OCI-LY7 (cell line): Measurements from ENCODE around the gene APOC4. TPM values are rescaled to one million over a fixed set of nuclear protein-coding genes. Genes with fewer than 3 reads are reported as not detected.

ENCODE experiments used
- BruUV-seq: library from RNA; stranded (reverse); fragments of 400-500 nt; replicated peaks from 2 replicates; lab custom pipeline; 2021; lab: Mats Ljungman, UMichigan
- CTCF ChIA-PET: fragments of 300-600 bp; sonication (Branson Sonifier 250); formaldehyde crosslinking; loops from one replicate; lab custom pipeline; 2022; ENCODE audit warnings: antibody characterized with exemption; ENCODE audit not compliant: unreplicated experiment; lab: Charles Lee
- POLR2A ChIA-PET: fragments of 300-600 bp; sonication (Branson Sonifier 250); formaldehyde crosslinking; loops from one replicate; lab custom pipeline; 2022; ENCODE audit warnings: antibody characterized with exemption; lab: Charles Lee
- DNase-seq: peaks from one replicate; pipeline ENCODE4 v3.0.0-alpha.2; 2015; ENCODE audit warnings: low spot score
- H2AFZ ChIP-seq: fragments of 200-600 bp; sonication (generic), shearing (Covaris generic); 2 replicates; pipeline ENCODE4 v1.6.1; 2014; ENCODE audit warnings: mild to moderate bottlenecking, antibody characterized with exemption, low read length, moderate library complexity
- H3K27ac ChIP-seq: fragments of 200-600 bp; sonication (generic); 2 replicates; pipeline ENCODE4 v1.5.1; 2014; ENCODE audit warnings: mixed run types, low read depth, mild to moderate bottlenecking, moderate library complexity, low read length, inconsistent platforms; ENCODE audit not compliant: poor library complexity, severe bottlenecking
- H3K36me3 ChIP-seq: fragments of 200-600 bp; sonication (generic); 2 replicates; pipeline ENCODE4 v1.6.1; 2014; ENCODE audit warnings: mild to moderate bottlenecking, antibody characterized with exemption, low read length, moderate library complexity, mixed read lengths; ENCODE audit not compliant: insufficient read depth
- H3K4me1 ChIP-seq: fragments of 200-600 bp; sonication (generic); 2 replicates; pipeline ENCODE4 v1.5.1; 2014; ENCODE audit warnings: mild to moderate bottlenecking, low read length; ENCODE audit not compliant: insufficient read depth, poor library complexity, severe bottlenecking
- H3K4me2 ChIP-seq: fragments of 200-600 bp; sonication (generic); 2 replicates; pipeline ENCODE4 v1.6.1; 2014; ENCODE audit warnings: mild to moderate bottlenecking, low read length
- H3K4me3 ChIP-seq: fragments of 200-600 bp; sonication (generic); 2 replicates; pipeline ENCODE4 v1.5.1; 2014; ENCODE audit warnings: mild to moderate bottlenecking, low read depth, low read length; ENCODE audit not compliant: poor library complexity, severe bottlenecking
- H3K79me2 ChIP-seq: fragments of 200-600 bp; sonication (generic); 2 replicates; pipeline ENCODE4 v1.6.1; 2016; ENCODE audit warnings: low read depth, mild to moderate bottlenecking, low read length, moderate library complexity, mixed read lengths; ENCODE audit not compliant: insufficient read depth
- H3K9me2 ChIP-seq: fragments of 200-600 bp; sonication (generic); 2 replicates; pipeline ENCODE4 v1.6.1; 2016; ENCODE audit warnings: mild to moderate bottlenecking, low read length, mixed read lengths; ENCODE audit not compliant: insufficient read depth
- H3K9me3 ChIP-seq: fragments of 200-600 bp; sonication (generic); 2 replicates; pipeline ENCODE4 v1.6.1; 2014; ENCODE audit warnings: mild to moderate bottlenecking, mixed run types, low read length, mixed read lengths
- H4K20me1 ChIP-seq: fragments of 200-600 bp; sonication (generic); 2 replicates; pipeline ENCODE4 v1.6.1; 2014; ENCODE audit warnings: mild to moderate bottlenecking, antibody characterized with exemption, low read length, moderate library complexity, mixed read lengths; ENCODE audit not compliant: insufficient read depth
- CTCF ChIP-seq: fragments of 200-600 bp; sonication (generic); conservative IDR thresholded peaks from 2 replicates; pipeline ENCODE4 v1.5.1; 2014; ENCODE audit warnings: mild to moderate bottlenecking, antibody characterized with exemption, low read length, moderate library complexity, mixed read lengths
- EZH2phosphoT487 ChIP-seq: fragments of 200-600 bp; sonication (generic); IDR thresholded peaks from 2 replicates; pipeline ENCODE4 v1.6.1; 2018; ENCODE audit warnings: low read depth, borderline replicate concordance, mild to moderate bottlenecking, mixed run types, antibody characterized with exemption, low read length, moderate library complexity, mixed read lengths
- intact Hi-C: fragments of 100-400 bp; cut with micrococcal nuclease; formaldehyde crosslinking; loops from one replicate; pipeline ENCODE4 v1.10.0; 2022; ENCODE audit not compliant: unreplicated experiment
- total RNA-seq, 2 experiments: library from RNA; depleted of rRNA in 1 of 2; stranded (reverse); fragments of >200 nt in 1 of 2; shearing (Covaris generic) in 1 of 2; gene quantifications; 2 replicates each; pipeline ENCODE4 v1.2.3, GENCODE V29; 2014 to 2022

APOC4 gene
- total RNA-seq, 2 experiments from 2014 or later: not detected

- H3K79me2 ChIP-seq: peaks cover 6% of the 10 kb centered on the region; the same call in 1 of the 2 replicates
- POLR2A ChIA-PET: no interaction called here
- TF ChIP-seq EZH2phosphoT487 (no peak), CTCF (no peak)
- DNase-seq: no peak
- CTCF ChIA-PET: no interaction called here
- no peak overlapping the region for H3K4me3 ChIP-seq
- intact Hi-C loops: no loop called here
- no TSS peak for BruUV-seq
- no peak overlapping the region for H2AFZ ChIP-seq
- no peak overlapping the region for H3K4me2 ChIP-seq
- no peaks in the 10 kb centered on the region for H3K9me3 ChIP-seq
- peaks cover 79% of the 10 kb centered on the region for H3K36me3 ChIP-seq
- no peaks in the 10 kb centered on the region for H3K9me2 ChIP-seq
- H3K4me1 ChIP-seq: no peaks in the 10 kb centered on the region
- H4K20me1 ChIP-seq: no peaks in the 10 kb centered on the region
- no peak overlapping the region for H3K27ac ChIP-seq
Measured at GRCh38 chr19:44975444-44975843, 33.4 kb downstream of the APOC4 start.

- intact Hi-C loops: no loop called here
- H2AFZ ChIP-seq: no peak overlapping the region
- DNase-seq: no peak
- H3K9me2 ChIP-seq: no peaks in the 10 kb centered on the region
- no peaks in the 10 kb centered on the region for H4K20me1 ChIP-seq
- H3K36me3 ChIP-seq: peaks cover 81% of the 10 kb centered on the region; the same call in 1 of the 2 replicates
- no peak overlapping the region for H3K27ac ChIP-seq
- ChIA-PET POLR2A (interaction anchor here (0.6 kb wide), 1 partner anchor 55 kb away, joined by 4 read pairs; no protein-coding TSS in a partner anchor), CTCF (no interaction called here)
- no peaks in the 10 kb centered on the region for H3K9me3 ChIP-seq
- H3K4me1 ChIP-seq: peaks cover 8% of the 10 kb centered on the region
- no peak overlapping the region for H3K4me3 ChIP-seq
- H3K79me2 ChIP-seq: no peaks in the 10 kb centered on the region
- no peak for TF ChIP-seq EZH2phosphoT487
- no peak for TF ChIP-seq CTCF
- BruUV-seq: no TSS peak
- no peak overlapping the region for H3K4me2 ChIP-seq
Measured at GRCh38 chr19:44984005-44984404, 42.0 kb downstream of the APOC4 start.

GRCh38 chr19:44985445-44985844, 43.4 kb downstream of the APOC4 start:
- H3K79me2 ChIP-seq: no peaks in the 10 kb centered on the region
- H3K4me3 ChIP-seq: no peak overlapping the region
- TF ChIP-seq EZH2phosphoT487 (no peak), CTCF (no peak)
- H2AFZ ChIP-seq: no peak overlapping the region
- no peaks in the 10 kb centered on the region for H3K9me2 ChIP-seq
- peaks cover 17% of the 10 kb centered on the region for H3K4me1 ChIP-seq
- ChIA-PET CTCF (no interaction called here), POLR2A (no interaction called here)
- no peak for DNase-seq
- no peak overlapping the region for H3K4me2 ChIP-seq
- H3K27ac ChIP-seq: no peak overlapping the region
- H3K9me3 ChIP-seq: no peaks in the 10 kb centered on the region
- H3K36me3 ChIP-seq: peaks cover 84% of the 10 kb centered on the region
- intact Hi-C loops: no loop called here
- H4K20me1 ChIP-seq: no peaks in the 10 kb centered on the region
- no TSS peak for BruUV-seq
